GM08714 (cell line): Measurements from ENCODE around the gene ADCY6.

Source experiments
- H3K4me3 ChIP-seq: fragments of 200-500 bp; sonication (Bioruptor generic); 2 replicates; pipeline ENCODE4 v1.5.1; 2014; ENCODE audit warnings: mild to moderate bottlenecking, low read length, inconsistent platforms
- ZNF274 ChIP-seq: IDR thresholded peaks from 2 replicates; pipeline ENCODE4 v1.6.1; 2012; ENCODE audit warnings: mild to moderate bottlenecking, low read depth, low read length

Gene ADCY6

DNA sequence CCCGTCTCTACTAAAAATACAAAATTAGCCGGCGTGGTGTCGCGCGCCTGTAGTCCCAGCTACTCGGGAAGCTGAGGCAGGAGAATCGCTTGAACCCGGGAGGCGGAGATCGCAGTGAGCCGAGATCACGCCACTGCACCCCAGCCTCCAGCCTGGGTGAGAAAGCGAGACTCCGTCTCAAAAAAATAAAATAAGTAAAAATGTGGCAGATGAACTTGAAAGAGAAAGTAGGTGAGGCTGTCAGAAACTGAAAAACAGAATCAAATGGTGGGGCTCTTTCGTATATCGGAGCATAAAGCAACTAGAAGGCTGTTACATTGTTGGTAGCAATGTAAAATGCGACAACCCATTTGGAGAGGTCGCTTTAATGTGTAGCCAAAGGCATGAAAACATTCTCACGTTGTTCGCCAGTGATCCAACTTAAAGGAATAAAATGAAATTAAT lies 71.6 kb downstream of the ADCY6 start:
- no peak for TF ChIP-seq ZNF274
- H3K4me3 ChIP-seq, result peak overlapping the region; percentile 84

DNA sequence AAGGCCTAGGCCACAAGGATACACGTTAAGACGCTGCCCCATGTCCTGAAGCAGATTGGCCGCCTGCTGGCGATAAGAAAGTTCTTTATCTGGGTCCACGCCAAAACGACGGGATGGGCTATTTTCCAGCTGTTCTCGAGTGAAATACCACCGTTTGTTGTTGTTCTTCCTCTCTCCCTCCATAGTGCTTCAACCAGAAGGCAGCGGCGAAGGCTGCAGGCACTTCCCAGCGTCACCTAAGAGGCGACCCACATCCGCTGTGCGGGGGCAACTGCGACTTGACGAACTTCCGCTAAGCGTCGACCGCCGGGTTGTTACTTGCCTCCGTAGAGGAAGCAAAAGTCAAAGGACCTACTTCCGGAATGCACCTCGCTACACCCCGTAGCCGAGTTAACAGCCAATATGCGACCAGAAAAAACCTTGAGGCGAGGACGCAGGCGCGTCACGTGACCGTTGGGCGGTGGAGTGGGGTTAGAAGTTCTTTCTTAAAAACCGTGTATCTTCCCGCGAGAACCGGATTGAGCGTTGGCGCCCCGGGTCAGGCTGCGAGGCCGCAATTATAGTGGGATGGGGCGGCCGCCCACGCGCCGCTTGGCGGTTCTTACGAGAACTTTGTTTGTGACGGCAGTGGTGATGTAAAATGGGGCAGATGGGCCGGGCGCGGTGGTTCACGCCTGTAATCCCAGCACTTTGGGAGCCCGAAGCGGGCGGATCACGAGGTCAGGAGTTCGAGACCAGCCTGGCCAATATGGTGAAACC lies 72.2 kb downstream of the ADCY6 start, which contains the start of gene CCNT1:
Gene CCNT1 (minus strand): TSS at position 215 of the 759 bp plus-strand sequence. CDS start 32 bp downstream, at position 183.
- no peak for TF ChIP-seq ZNF274
- H3K4me3 ChIP-seq, result peak within 1 kb of the TSS; percentile 85
